HL-60 (cell line): ENCODE data around the gene WDR37.
"Not testable (repeated sequence)": the region's sequence is repeated elsewhere in the genome, so short reads cannot be mapped to it uniquely, and the experiment has no call there.

Experiments
- DNase-seq, 2 experiments: peaks; one replicate each; pipeline ENCODE4 v3.0.0-alpha.2; 2010 to 2020; ENCODE audit warnings: low read depth in 1 of 2, low spot score in 1 of 2
- H3K27ac ChIP-seq: fragments of 250-450 bp; sonication (Bioruptor Pico); replicated peaks from 2 replicates; pipeline ENCODE4 v1.5.1; 2020; ENCODE audit warnings: mild to moderate bottlenecking, moderate library complexity
- H3K27me3 ChIP-seq: fragments of 250-450 bp; sonication (Bioruptor Pico); 2 replicates; pipeline ENCODE4 v1.5.1; 2021; ENCODE audit warnings: mild to moderate bottlenecking, moderate library complexity; ENCODE audit not compliant: insufficient read depth, poor library complexity, severe bottlenecking
- H3K4me3 ChIP-seq: replicated peaks from 2 replicates; pipeline ENCODE4 v1.5.1; 2011; ENCODE audit warnings: mild to moderate bottlenecking, control low read depth, low read length; ENCODE audit not compliant: insufficient read depth
- GABPA ChIP-seq: IDR thresholded peaks from 2 replicates; pipeline ENCODE4 v1.6.1; 2012; ENCODE audit warnings: low read depth
- POLR2AphosphoS5 ChIP-seq: IDR thresholded peaks from 2 replicates; pipeline ENCODE4 v1.6.1; 2012; ENCODE audit warnings: low read depth
- SPI1 ChIP-seq: IDR thresholded peaks from 2 replicates; pipeline ENCODE4 v1.6.1; 2012; ENCODE audit warnings: low read depth, mild to moderate bottlenecking, borderline replicate concordance
- TF ChIP-seq, protein P1 (sequence below): IDR thresholded peaks from one replicate; pipeline ENCODE4 v1.5.1; 2011; ENCODE audit warnings: low read length, control low read depth, inconsistent platforms; ENCODE audit not compliant: insufficient read depth
- TF ChIP-seq, protein P2 (sequence below): IDR thresholded peaks from 2 replicates; pipeline ENCODE4 v1.6.1; 2012; ENCODE audit warnings: low read depth; ENCODE audit not compliant: insufficient replicate concordance

The WDR37 gene

DNA sequence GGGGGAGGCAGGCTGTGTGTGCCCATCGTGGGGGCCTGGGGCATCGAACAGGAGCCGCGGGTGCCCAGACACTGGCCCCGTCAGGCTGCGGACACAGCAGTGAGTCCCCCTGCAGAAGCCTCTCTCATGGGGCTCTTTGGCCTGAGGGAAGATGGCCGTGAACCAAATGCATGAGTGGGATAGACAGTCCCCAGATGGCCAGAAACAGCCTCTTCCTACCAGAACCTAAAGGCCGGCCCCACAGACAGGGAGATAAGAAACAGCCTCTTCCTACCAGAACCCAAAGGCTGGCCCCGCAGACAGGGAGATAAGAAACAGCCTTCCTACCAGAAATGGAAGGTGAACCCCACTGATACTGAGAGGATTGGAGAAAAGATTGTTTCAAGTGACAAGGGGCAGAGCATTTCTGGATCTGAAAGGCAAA lies 47.1 kb upstream of the WDR37 start:
- TF ChIP-seq POLR2AphosphoS5 = no peak
- TF ChIP-seq, protein P1, sequence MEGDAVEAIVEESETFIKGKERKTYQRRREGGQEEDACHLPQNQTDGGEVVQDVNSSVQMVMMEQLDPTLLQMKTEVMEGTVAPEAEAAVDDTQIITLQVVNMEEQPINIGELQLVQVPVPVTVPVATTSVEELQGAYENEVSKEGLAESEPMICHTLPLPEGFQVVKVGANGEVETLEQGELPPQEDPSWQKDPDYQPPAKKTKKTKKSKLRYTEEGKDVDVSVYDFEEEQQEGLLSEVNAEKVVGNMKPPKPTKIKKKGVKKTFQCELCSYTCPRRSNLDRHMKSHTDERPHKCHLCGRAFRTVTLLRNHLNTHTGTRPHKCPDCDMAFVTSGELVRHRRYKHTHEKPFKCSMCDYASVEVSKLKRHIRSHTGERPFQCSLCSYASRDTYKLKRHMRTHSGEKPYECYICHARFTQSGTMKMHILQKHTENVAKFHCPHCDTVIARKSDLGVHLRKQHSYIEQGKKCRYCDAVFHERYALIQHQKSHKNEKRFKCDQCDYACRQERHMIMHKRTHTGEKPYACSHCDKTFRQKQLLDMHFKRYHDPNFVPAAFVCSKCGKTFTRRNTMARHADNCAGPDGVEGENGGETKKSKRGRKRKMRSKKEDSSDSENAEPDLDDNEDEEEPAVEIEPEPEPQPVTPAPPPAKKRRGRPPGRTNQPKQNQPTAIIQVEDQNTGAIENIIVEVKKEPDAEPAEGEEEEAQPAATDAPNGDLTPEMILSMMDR = no peak
- TF ChIP-seq GABPA = no peak
- no peak for TF ChIP-seq SPI1
- TF ChIP-seq, protein P2, sequence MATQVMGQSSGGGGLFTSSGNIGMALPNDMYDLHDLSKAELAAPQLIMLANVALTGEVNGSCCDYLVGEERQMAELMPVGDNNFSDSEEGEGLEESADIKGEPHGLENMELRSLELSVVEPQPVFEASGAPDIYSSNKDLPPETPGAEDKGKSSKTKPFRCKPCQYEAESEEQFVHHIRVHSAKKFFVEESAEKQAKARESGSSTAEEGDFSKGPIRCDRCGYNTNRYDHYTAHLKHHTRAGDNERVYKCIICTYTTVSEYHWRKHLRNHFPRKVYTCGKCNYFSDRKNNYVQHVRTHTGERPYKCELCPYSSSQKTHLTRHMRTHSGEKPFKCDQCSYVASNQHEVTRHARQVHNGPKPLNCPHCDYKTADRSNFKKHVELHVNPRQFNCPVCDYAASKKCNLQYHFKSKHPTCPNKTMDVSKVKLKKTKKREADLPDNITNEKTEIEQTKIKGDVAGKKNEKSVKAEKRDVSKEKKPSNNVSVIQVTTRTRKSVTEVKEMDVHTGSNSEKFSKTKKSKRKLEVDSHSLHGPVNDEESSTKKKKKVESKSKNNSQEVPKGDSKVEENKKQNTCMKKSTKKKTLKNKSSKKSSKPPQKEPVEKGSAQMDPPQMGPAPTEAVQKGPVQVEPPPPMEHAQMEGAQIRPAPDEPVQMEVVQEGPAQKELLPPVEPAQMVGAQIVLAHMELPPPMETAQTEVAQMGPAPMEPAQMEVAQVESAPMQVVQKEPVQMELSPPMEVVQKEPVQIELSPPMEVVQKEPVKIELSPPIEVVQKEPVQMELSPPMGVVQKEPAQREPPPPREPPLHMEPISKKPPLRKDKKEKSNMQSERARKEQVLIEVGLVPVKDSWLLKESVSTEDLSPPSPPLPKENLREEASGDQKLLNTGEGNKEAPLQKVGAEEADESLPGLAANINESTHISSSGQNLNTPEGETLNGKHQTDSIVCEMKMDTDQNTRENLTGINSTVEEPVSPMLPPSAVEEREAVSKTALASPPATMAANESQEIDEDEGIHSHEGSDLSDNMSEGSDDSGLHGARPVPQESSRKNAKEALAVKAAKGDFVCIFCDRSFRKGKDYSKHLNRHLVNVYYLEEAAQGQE = no peak
- no peaks in the 10 kb centered on the region for H3K27me3 ChIP-seq
- no peak for DNase-seq
- H3K27ac ChIP-seq = no peak overlapping the region
- H3K4me3 ChIP-seq = no peak overlapping the region

DNA sequence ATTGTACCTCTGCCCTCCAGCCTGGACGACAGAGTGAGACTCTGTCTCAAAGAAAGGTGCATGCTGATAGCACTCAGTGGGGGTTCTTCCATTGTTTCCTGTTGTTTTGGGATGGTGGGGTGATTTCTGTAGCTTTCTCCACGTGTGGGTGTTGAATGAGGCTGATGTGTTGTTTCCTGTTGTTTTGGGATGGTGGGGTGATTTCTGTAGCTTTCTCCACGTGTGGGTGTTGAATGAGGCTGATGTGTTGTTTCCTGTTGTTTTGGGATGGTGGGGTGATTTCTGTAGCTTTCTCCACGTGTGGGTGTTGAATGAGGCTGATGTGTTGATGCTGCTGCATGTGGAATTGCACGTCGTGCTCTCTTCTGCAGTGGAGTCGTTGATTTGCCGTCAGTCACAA lies 46.2 kb upstream of the WDR37 start:
- H3K27me3 ChIP-seq, DNase-seq, H3K27ac ChIP-seq, H3K4me3 ChIP-seq: not testable (repeated sequence)

DNA sequence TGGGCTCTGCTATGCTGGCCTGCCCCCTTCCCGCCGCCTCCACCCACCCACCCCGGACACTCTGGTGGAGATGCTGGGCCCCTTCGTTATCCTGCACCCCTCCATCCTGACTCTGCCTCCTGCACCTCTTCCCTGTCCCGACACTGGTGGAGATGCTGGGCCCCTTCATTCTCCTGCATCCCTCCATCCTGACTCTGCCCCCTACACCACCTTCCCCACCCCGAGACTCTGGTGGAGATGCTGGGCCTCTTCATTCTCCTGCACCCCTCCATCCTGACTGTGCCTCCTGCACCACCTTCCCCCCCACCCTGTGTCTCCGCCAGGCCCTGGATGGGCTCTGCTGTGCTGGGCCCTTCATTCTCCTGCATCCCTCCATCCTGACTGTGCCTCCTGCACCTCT lies 45.5 kb upstream of the WDR37 start:
- no peak for DNase-seq
- Histone ChIP-seq H3K27ac (no peak overlapping the region), H3K4me3 (no peak overlapping the region), H3K27me3 (no peaks in the 10 kb centered on the region)
- TF ChIP-seq, protein P2 = no peak
- TF ChIP-seq GABPA (no peak), POLR2AphosphoS5 (no peak), SPI1 (no peak)
- TF ChIP-seq, protein P1 = no peak

DNA sequence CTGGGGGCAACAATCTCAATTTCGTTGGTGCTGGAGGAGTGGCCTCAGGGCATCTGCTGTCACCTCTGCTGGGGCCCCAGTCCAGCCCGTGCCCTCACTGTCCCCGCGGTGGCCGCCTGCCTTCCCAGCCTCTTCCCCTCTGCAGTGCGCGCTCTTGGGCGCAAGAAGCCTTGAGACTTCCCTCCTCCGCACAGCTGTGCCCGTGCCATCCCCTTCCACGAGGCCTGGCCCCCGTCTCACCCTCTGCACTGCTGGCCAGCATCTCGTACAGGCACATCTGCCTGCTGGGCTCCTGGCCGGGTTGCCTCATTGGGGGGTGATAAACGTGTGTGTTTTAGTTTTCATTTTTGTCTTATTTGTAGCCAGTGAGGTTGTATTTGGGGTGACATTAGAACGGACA lies 44.5 kb upstream of the WDR37 start:
- no peaks in the 10 kb centered on the region for H3K27me3 ChIP-seq
- DNase-seq = no peak
- no peak for TF ChIP-seq GABPA
- no peak overlapping the region for H3K4me3 ChIP-seq
- no peak overlapping the region for H3K27ac ChIP-seq

DNA sequence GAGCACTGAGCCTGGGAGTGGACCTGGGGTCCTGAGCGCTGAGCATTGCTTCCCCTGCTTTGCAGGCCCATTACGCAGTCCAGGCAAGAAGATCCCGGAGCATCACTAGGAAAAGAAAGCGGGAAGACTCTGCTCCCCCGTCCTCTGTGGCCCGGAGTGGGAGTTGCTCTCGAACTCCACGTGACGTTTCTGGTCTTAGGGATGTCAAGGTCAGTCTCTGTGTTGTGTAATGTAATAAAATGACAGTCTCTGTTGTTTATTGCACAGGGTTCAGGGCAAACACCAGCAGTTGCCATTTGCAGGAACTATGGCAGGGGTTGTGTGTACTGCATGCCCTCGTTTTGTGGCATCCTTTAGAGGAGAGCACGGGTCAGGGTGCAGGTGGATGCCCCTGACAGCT lies 40.5 kb upstream of the WDR37 start:
- H3K27me3 ChIP-seq = no peaks in the 10 kb centered on the region
- H3K4me3 ChIP-seq = no peak overlapping the region
- no peak for DNase-seq
- no peak for TF ChIP-seq GABPA
- TF ChIP-seq, protein P1 = no peak
- no peak for TF ChIP-seq POLR2AphosphoS5
- TF ChIP-seq, protein P2 = no peak
- TF ChIP-seq SPI1 = no peak
- H3K27ac ChIP-seq = no peak overlapping the region
